SU-DHL-6 (cell line): ENCODE measurements around the gene SURF6.

Experiments used
- H2AFZ ChIP-seq: fragments of 200-600 bp; sonication (generic); 2 replicates; pipeline ENCODE4 v1.6.1; 2014; ENCODE audit warnings: low read depth, mild to moderate bottlenecking, moderate library complexity, mixed read lengths, antibody characterized with exemption, low read length; ENCODE audit not compliant: severe bottlenecking
- H3F3A ChIP-seq: fragments of 200-600 bp; shearing (Covaris generic); 2 replicates; pipeline ENCODE4 v1.6.0; 2016; ENCODE audit warnings: antibody characterized with exemption, mild to moderate bottlenecking; ENCODE audit not compliant: insufficient read depth
- H3K27ac ChIP-seq: fragments of 200-600 bp; sonication (generic); 2 replicates; pipeline ENCODE4 v1.5.1; 2016; ENCODE audit warnings: low read depth, mild to moderate bottlenecking, low read length, moderate library complexity, mixed read lengths
- H3K27me3 ChIP-seq: fragments of 200-600 bp; sonication (generic), shearing (Covaris generic); 2 replicates; pipeline ENCODE4 v1.6.0; 2014; ENCODE audit warnings: mild to moderate bottlenecking, low read length
- H3K36me3 ChIP-seq: fragments of 200-600 bp; sonication (generic); 2 replicates; pipeline ENCODE4 v1.6.1; 2014; ENCODE audit warnings: mild to moderate bottlenecking, low read length, mixed read lengths
- H3K4me2 ChIP-seq: fragments of 300-600, 200-600 bp; shearing (Covaris generic), sonication (generic); 2 replicates; pipeline ENCODE4 v1.6.0; 2014; ENCODE audit warnings: low read length, low read depth, mild to moderate bottlenecking; ENCODE audit not compliant: poor library complexity, severe bottlenecking
- H3K4me3 ChIP-seq: fragments of 200-600 bp; sonication (generic); 2 replicates; pipeline ENCODE4 v1.5.1; 2014; ENCODE audit warnings: antibody characterized with exemption, low read length, mild to moderate bottlenecking, mixed read lengths; ENCODE audit not compliant: insufficient read depth, poor library complexity, severe bottlenecking
- H3K79me2 ChIP-seq: fragments of 200-600 bp; sonication (generic); 2 replicates; pipeline ENCODE4 v1.6.1; 2014; ENCODE audit warnings: mild to moderate bottlenecking, low read length, moderate library complexity; ENCODE audit not compliant: insufficient read depth
- H3K9ac ChIP-seq: fragments of 200-600 bp; sonication (generic); 2 replicates; pipeline ENCODE4 v1.7.0; 2014; ENCODE audit warnings: mild to moderate bottlenecking, low read length
- H3K9me2 ChIP-seq: fragments of 200-600 bp; sonication (generic); replicated peaks from 2 replicates; pipeline ENCODE4 v1.6.1; 2014; ENCODE audit warnings: low read length; ENCODE audit not compliant: insufficient read depth
- H3K9me3 ChIP-seq: fragments of 200-600 bp; sonication (generic); 2 replicates; pipeline ENCODE4 v1.6.1; 2014; ENCODE audit warnings: low read length, mixed read lengths; ENCODE audit not compliant: insufficient read depth
- H4K20me1 ChIP-seq: fragments of 200-600 bp; sonication (generic); 2 replicates; pipeline ENCODE4 v1.6.1; 2014; ENCODE audit warnings: low read depth, mild to moderate bottlenecking, antibody characterized with exemption, low read length, moderate library complexity, mixed read lengths
- EZH2phosphoT487 ChIP-seq: fragments of 200-600 bp; sonication (generic), shearing (Covaris generic); conservative IDR thresholded peaks from 2 replicates; pipeline ENCODE4 v1.6.1; 2018; ENCODE audit warnings: mild to moderate bottlenecking, antibody characterized with exemption, low read length, moderate library complexity, mixed read lengths
- TF ChIP-seq, protein P1 (sequence below): fragments of 200-600 bp; sonication (generic); IDR thresholded peaks from one replicate; pipeline ENCODE4 v1.5.1; 2017; ENCODE audit warnings: antibody characterized with exemption, mild to moderate bottlenecking, low read length, moderate library complexity; ENCODE audit not compliant: insufficient read depth, poor library complexity, severe bottlenecking

The SURF6 gene

DNA sequence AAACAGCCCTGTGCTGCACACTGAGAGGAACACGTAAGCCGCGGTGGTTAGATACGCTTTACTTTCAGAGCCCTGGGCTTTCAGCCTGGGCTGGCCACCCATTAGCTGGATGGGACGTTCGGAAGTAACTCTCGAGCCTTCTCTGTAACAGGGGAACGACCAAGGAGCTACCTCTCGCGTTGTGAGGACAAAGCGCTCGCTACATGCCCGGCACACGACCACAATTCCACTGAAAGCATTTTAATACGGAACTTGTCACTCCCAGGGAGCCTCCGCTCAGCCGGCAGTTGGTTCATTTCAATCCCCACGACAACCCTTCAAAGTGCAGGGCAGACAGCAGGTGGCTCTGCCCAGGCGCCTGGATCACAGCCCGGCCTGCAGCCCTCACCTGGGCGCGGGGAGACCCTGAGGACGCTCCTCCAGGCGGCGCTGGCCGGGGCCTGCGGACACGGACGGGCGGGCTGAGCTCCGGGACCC is 19.9 kb upstream of the SURF6 start:
- peak overlapping the region; percentile 85 for H3K9ac ChIP-seq
- H3K9me2 ChIP-seq = no peaks in the 10 kb centered on the region
- peaks cover 8% of the 10 kb centered on the region; the same call in 1 of the 2 replicates for H3K79me2 ChIP-seq
- no peaks in the 10 kb centered on the region for H4K20me1 ChIP-seq
- peaks cover 10% of the 10 kb centered on the region for H3K36me3 ChIP-seq
- H3F3A ChIP-seq = peaks cover 40% of the 10 kb centered on the region
- H3K27ac ChIP-seq = peak overlapping the region; percentile 13
- no peak for TF ChIP-seq EZH2phosphoT487
- TF ChIP-seq, protein P1, sequence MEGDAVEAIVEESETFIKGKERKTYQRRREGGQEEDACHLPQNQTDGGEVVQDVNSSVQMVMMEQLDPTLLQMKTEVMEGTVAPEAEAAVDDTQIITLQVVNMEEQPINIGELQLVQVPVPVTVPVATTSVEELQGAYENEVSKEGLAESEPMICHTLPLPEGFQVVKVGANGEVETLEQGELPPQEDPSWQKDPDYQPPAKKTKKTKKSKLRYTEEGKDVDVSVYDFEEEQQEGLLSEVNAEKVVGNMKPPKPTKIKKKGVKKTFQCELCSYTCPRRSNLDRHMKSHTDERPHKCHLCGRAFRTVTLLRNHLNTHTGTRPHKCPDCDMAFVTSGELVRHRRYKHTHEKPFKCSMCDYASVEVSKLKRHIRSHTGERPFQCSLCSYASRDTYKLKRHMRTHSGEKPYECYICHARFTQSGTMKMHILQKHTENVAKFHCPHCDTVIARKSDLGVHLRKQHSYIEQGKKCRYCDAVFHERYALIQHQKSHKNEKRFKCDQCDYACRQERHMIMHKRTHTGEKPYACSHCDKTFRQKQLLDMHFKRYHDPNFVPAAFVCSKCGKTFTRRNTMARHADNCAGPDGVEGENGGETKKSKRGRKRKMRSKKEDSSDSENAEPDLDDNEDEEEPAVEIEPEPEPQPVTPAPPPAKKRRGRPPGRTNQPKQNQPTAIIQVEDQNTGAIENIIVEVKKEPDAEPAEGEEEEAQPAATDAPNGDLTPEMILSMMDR = no peak
- H2AFZ ChIP-seq = no peak overlapping the region
- peak overlapping the region; percentile 57 for H3K4me2 ChIP-seq
- no peaks in the 10 kb centered on the region for H3K9me3 ChIP-seq
- H3K4me3 ChIP-seq = peak overlapping the region; percentile 80
- no peaks in the 10 kb centered on the region for H3K27me3 ChIP-seq

DNA sequence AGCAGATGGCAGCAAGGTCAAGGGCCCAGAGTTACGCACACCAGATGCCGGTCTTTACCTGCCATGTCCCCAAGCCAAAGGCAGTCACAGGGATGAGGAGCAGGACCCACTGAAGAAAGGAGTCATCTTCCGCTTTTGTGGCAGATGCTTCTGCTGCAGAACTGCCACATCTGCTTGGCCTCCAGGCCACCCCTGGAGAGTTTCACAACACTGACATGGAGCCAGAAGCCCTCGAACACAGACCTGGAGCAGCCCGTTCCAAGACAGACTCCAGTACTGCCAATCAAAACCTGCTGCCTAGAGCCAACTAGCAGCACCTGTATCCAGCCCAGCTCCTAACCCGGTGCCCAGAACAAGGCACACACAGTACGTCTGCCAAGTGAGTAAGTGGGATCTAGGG is 18.8 kb upstream of the SURF6 start:
- peak overlapping the region; percentile 57 for H3K4me2 ChIP-seq
- H3K27ac ChIP-seq = no peak overlapping the region
- no peak overlapping the region for H2AFZ ChIP-seq
- no peak overlapping the region for H3K4me3 ChIP-seq
- no peaks in the 10 kb centered on the region for H3K9me3 ChIP-seq
- H3K79me2 ChIP-seq = peaks cover 13% of the 10 kb centered on the region; the same call in 1 of the 2 replicates
- no peak overlapping the region for H3K9ac ChIP-seq
- H3K9me2 ChIP-seq = no peaks in the 10 kb centered on the region
- peaks cover 22% of the 10 kb centered on the region for H3K36me3 ChIP-seq
- H3K27me3 ChIP-seq = no peaks in the 10 kb centered on the region
- H4K20me1 ChIP-seq = no peaks in the 10 kb centered on the region; the same call in 1 of the 2 replicates
- TF ChIP-seq, protein P1 = no peak
- TF ChIP-seq EZH2phosphoT487 = no peak
- peaks cover 50% of the 10 kb centered on the region for H3F3A ChIP-seq

DNA sequence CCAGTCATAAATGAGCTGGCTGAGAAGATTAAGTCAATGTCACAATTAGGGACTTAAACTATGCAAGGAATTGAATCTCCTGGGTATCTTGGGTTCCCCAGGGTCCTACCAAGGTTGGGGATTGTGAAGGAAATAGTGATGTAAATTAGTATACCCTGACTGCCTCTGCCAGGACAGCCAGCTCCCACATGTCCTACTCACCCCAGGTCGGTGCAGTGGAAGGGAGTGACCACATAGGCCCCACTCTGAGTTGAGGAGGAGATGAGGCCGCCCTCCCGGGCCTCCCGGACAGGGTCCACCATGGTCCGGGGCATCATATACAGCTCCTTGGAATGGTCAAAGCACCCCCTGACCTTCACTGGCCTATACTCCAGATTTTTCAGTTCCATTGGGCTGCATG is 17.6 kb upstream of the SURF6 start:
- Histone ChIP-seq H3K9me3 (no peaks in the 10 kb centered on the region), H3K4me3 (no peak overlapping the region), H3K36me3 (peaks cover 34% of the 10 kb centered on the region), H3K79me2 (peaks cover 25% of the 10 kb centered on the region), H3K9me2 (no peaks in the 10 kb centered on the region), H3K27ac (no peak overlapping the region; the same call in 1 of the 2 replicates), H3K4me2 (no peak overlapping the region), H3K27me3 (no peaks in the 10 kb centered on the region), H2AFZ (no peak overlapping the region), H3F3A (peaks cover 63% of the 10 kb centered on the region), H4K20me1 (no peaks in the 10 kb centered on the region; the same call in 1 of the 2 replicates), H3K9ac (no peak overlapping the region)
- no peak for TF ChIP-seq EZH2phosphoT487
- TF ChIP-seq, protein P1 = no peak
